NCI-H345 treated with DMSO at 0.1 percent for 48 hours (cell line): Measurements from ENCODE around the gene C2CD4C.
"Not testable (repeated sequence)": the region's sequence is repeated elsewhere in the genome, so short reads cannot be mapped to it uniquely, and the experiment has no call there.

Source experiments
- DNase-seq: peaks from one replicate; lab custom pipeline; 2025; ENCODE audit not compliant: unreplicated experiment; lab: John Stamatoyannopoulos, UW

Gene C2CD4C

DNA sequence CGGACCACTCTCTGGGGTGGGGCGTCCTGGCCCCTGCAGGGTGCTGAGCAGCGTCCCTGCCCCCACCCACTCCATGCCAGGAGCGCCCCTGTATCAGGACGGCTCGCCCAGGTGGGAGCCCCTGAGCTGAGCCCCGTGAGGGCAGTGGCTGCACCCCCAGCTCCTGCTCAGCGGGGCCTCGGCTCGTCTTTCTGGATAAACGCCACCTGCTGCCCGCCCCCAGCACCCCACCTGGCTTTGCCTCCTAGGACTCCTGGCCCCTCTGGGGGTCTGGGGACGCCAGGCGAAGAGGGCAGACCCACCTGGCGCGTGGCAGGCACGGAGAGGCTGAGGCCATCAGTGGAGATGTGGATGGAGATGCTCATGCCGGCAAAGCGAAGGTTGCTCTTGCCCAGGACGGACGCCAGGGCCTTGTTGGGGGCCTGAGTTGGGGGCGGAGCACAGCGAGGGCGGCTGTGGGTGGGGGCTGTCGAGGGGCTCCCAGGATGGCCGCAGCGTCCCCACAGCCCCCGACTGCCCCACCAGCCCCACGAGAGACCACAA is 29.5 kb upstream of the C2CD4C start:
- DNase-seq: no peak

DNA sequence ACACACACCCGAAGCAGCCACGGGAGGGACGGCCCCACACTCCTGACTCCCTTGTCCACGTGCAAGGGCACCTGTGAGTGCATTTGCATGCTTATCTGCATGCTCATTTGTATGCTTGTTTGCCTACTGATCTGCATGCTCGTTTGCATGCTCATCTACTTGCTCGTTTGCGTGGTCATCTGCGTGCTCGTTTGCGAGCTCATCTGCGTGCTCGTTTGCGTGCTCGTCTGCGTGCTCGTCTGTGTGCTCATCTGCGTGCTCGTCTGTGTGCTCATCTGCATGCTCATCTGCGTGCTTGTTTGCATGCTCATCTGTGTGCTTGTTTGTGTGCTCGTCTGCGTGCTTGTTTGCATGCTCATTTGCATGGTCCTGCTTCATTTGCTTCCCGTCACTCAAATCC is 28.1 kb upstream of the C2CD4C start:
- DNase-seq: no peak

DNA sequence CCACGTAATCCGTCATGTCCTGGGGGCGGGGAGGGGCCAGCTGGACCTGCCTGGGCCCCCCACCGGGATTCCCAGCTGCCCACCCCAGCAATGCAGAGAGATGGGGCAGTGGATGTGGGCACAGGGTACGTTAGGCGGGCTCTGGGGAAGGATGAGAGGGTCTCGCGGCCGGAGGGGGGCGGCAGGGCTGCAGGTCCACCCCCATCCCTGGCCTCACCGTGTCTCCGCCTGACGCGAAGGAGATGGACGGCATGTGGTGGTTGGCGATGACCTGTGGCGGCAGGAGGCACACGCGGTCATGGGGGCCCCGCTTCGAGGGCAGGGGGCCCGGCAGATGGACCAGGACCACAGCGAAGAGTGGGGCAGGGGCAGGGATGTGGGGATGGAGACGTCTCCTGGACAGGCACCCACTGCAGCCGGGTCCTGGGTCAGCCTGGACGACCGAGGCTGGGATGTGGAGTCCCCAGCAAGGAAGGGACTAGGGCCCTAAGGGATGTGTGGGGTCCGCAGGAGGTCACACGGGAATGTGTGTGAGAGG is 27.5 kb upstream of the C2CD4C start:
- no peak for DNase-seq

DNA sequence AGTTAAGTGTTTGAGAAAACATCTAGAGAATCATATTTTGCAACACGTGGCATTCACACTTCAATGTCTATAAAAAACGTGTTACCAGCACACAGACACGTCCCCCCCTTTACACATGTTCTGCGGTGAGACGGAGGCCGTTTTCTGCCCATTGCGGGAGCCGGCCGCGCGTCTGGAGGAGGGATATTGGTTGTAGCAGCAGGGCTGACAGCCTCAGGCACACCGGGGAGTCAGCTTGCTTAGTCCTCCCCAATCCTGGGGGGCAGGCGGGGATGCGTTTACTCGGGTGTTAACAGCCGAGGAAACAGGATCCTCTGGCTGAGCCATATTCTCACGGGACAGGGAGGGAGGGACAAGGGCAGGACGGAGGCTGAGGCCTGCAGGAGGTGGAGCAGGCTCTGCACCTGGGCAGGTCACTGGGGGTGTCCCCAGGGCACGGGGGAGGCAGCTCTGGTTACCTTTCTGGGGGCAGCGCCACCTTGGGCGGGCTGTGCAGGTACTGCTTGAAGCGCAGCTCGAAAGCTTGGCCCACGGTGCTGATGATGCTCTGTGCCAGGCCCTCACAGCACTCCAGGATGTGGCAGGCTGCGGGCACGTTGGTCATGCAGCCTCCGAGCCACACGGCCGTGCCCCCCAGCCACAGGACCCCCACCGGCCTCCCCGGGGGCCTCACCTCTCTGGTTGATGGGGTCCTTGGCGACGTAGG is 26.9 kb upstream of the C2CD4C start:
- no peak for DNase-seq

DNA sequence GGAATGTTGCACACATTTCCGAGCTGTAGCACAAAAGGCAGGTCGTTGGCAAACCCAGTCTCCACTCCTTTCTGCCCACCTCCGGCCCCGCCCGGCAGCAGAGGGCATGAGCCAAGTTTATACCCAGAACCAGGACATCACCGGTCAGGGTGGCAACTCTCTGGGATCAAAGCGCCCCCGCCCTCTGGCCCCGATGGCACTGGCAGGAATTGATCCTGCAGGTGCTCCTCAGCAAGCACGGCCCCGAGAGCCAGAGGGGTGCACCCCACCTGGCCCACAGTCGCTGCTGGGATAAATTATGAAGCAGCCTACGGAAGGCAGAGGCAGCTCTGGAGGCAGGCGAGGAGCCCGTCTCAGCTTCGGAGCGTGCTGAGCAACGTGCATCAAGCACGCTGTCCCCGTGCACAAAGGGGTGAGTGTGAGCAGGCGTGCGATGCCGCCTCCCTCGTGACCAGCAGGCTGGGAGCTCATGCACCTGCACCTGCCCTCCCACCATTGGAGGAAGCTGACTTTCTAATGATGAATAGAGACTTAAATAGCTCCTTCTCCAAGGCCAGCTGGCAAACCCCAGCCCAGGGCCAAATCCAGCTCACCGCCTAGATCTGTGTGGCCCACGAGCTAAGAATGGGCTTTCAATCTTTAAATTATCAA is 26.2 kb upstream of the C2CD4C start:
- DNase-seq: no peak

DNA sequence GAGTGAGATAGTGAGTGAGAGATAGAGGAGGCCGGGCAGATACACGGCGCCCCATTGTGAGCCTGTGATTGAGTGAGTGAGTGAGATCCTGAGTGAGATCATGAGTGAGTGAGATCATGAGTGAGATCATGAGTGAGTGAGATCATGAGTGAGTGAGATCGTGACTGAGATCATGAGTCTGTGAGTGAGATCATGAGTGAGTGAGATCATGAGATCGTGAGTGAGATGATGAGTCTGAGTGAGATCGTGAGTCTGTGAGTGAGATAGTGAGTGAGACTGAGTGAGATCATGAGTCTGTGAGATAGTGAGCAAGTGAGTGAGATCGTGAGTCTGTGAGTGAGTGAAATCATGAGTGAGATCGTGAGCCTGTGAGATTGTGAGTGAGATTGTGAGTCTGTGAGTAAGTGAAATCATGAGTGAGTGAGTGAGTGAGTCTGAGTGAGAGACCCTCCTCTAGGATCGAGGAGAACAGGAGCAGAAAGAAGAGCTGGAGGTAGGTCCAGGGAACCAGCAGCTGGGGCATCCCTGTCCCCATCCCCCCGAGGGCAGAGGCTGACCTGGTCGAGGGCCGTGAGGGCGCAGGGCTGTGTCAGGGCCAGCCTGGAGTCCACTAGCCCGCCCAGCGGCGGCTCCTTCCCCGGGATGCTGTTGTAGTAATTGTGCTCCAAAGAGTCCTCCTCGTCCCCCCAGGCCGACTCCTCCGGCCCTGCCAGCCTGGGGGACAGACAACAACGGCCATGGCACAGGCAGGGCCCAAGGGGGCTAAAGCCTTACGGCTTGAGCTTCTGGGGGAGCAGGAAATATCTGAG is 25.4 kb upstream of the C2CD4C start:
- no peak for DNase-seq

DNA sequence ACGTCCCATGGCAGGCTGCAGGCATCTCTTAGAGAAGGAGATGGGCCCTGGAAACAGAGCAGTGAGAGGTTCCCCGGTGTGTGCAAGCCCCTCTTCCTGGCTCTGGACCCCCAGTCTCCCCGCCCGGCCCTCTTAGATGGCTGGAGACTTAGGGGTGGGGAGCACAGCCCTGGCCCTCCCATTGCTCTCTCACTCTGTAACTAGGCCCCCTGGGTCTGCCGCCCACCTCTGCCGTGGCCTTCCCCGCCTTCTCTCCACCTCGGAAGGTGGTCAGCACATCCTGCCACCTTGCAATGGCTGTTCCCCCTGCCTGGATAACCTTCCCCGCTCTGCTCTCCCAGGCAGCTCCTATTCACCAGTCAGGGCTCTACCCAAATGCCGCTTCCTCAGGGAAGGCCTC is 21.8 kb upstream of the C2CD4C start:
- DNase-seq: no peak

DNA sequence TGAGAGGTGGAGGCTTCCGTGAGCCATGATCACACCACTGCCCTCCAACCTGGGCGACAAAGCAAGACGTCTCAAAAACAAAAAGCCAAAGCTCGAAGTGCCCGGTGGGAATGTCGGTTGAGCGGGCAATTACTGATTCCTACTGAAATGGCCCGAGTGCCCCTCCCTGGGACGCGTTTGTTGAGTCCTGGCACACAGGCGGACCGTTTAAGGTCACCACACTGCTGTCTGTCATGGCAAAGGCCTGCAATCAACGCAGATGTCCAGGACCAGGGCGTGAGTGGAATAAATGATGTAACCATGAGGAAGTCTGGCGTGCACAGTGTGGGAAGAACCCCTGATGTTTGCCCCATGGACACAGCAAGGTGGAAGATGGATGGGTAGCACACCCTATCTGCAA is 19.2 kb upstream of the C2CD4C start:
- DNase-seq: no peak

DNA sequence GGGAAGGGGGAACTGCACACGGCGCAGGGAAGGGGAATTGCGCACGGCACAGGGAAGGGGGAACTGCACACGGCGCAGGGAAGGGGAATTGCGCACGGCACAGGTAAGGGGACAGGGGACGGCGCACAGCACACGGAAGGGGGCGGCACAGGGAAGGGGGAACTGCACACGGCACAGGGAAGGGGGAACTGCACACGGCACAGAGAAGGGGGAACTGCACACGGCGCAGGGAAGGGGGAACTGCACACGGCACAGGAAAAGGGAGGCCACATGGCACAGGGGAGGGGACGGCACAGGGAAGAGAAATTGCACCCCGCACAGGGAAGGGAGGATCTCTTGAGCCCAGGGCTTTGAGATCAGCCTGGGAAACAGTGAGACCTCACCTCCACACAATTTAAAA is 18.7 kb upstream of the C2CD4C start:
- not testable (repeated sequence) for DNase-seq

DNA sequence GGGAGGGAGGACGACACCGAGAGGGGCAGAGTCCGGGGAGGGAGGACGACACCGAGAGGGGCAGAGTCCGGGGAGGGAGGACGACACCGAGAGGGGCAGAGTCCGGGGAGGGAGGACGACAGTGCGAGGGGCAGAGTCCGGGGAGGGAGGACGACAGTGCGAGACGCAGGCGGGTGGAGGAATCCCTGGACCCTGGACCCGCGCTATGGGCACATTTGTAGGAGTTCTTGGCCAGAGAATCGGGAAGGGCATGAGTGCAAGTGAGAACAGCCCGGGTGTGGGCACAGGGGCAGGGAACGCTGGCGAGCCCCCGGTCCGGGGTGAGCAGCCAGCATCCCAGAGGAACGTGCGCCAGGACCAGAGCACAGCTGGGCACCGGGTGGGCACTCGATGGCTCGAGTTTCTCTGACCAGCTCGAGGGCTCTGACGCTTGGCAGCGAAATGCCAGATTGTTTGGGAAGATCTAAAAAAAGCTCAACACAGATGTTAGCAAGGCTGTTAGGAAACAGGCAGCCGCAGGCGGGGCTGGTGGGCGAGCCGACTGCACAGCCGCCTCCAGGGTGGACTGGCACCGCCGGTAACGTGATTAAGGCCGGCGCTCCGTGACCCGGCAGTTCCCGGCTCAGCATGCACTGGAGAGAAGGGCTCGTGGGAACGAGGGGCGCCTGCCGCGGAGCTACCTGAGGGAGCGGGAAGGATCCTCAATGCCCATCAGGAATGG is 17.9 kb upstream of the C2CD4C start:
- no peak for DNase-seq

DNA sequence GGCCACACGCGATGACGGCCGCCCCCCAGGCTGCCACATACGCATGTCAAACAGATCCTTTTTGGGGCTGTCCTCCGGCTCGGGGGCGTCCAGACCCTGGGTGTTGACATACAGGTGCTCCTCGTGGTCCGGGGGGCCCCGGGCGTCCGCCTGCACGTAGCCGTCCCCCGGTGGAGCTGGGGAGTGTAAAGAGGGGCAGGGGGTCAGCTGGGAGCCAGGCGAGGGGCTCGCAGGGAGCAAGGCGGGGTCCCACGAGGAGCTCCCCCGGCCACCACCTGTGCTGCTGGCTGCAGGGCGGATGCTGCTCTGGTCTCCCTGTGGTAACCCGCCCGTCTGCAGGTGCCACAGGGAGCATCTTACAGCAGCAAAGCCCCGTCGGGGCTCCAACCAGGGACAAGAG is 16.1 kb upstream of the C2CD4C start:
- DNase-seq: no peak

DNA sequence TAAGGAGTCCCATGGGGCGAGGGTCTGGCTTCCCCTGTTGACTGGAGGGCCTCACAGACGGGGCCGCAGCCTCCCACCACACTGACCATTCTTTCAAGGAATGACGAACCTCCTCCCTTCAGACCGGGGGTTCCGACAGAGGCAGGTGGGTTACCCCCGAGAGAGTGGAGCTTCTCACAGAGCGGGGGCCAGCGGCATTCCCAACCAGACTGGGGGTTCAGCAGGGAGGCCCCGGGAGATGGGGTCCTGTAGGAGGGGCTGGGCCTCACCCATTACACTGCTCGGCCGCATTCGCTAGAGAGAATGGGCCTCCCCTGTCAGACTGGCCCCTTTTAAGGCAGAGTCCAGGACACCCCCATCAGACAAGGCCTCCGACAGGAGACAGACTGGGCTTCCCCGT is 15.6 kb upstream of the C2CD4C start:
- no peak for DNase-seq

DNA sequence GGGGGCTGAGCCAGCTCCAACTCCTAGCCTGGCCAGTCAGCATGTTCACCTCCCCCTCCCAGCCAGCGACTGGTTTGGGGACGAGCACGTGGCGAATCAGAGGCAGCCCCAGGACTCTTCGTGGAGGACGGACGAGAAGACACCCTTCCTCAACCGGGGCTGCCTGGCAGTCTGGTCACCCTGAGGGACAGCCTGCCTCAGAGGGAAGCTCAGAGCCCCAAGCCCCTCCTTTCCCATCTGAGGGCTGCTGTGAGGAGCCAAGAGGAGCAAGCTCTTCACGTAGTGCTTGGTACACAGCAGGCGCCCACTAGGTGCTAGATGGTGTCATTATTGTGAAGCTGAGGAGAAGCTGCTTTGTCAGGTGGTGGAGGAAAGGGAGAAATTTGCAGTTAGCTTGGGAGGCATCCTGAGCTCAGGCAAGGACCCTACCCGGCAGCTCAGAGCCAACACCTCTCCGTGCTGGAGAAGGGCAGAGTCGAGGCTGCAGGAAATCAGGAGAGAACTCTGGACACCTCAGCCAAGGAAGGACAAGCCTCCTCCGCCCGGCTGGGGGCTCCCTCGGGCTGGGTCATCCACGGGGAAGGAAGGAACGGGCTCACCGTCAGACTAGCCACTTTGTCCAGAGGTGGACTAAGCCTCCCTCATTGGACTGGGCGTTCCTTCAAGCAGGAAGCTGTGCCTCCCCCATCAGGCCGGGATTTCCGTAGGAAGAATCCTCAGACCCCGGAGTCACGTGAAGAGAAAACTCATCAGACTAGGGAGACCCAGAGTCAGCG is 14.9 kb upstream of the C2CD4C start:
- no peak for DNase-seq

DNA sequence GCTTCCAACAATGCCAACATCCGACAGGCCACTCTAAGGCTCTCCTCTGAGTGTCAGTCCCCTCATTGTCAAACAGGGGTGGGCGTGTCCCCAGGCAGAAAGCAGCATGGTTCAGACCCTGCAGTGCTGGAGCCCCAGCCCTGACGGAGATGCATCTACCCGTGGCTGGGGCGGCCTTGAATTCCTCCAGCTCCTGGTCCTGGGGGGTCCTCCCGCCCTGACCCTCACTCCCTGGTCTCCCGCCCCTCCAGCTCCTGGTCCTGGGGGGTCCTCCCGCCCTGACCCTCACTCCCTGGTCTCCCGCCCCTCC is 13.9 kb upstream of the C2CD4C start:
- not testable (repeated sequence) for DNase-seq

DNA sequence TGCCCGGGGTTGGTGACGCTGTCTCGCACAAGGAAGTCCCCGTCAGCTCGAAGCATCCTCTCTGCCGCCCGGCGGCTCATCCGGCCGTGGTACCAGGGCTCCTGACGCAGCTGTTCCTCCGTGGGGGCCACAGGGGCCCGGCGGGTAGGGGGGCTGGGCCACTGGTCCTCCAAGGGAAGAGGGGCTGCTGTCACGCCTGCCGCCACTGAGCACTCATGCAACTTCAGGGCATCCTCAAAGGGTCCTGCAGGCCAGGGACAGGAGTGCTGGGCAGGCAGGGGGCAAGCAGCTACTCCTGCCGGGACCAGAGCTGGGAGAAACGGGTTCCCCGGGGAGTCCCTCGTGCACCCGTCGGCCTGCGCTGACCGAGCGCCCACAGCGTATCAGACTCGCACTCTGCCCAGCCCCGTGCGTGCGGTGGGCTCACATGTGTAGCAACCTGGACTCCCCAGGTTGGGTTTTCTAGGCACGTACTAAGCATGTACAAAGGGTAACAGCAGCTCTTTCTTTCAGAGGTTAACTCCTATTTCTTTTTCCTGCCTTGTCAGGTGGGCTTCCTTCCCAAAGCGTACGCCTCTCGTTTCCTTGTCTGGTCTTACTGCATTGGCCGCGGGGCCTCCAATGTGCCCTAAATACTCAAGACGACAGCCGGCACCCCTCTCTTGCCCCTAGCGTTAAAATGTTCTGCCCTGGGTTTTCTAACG is 13.4 kb upstream of the C2CD4C start:
- no peak for DNase-seq

DNA sequence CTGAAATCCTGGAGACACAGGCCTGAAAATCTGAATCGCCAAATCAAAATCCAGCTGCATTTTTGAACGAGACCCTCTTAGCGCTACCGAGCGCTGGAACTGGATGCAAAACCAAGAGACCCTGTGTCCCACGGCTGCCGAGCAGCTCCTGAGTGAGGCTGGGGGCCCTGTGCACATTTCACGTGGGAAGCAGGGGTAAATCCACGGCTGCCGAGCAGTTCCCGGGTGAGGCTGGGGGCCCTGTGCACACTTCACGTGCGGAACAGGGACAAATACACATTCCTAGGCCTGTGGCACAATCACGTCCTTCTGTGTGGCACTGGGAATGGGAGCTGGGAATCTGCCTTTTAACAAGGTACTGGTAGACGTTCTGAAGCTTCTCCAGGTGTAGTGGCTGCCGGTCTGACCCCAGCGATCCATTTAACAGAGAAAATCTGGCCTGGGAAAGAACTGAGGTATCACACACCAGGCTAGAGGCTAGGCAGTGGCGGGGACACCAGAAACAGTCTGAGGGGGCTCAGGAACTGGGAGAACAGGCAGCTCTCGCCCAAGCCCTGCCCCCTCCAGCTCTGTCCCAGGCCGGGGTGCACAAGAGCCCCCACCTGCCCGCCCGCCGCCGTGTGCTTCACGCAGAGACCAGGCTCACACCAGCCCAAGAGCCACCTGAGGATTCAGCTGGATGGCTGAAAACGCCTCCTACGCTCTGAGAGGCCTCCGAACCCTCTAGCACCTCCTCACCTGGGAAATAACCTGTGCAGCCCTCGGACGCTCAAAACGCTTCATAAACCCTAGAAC is 11.0 kb upstream of the C2CD4C start:
- no peak for DNase-seq

DNA sequence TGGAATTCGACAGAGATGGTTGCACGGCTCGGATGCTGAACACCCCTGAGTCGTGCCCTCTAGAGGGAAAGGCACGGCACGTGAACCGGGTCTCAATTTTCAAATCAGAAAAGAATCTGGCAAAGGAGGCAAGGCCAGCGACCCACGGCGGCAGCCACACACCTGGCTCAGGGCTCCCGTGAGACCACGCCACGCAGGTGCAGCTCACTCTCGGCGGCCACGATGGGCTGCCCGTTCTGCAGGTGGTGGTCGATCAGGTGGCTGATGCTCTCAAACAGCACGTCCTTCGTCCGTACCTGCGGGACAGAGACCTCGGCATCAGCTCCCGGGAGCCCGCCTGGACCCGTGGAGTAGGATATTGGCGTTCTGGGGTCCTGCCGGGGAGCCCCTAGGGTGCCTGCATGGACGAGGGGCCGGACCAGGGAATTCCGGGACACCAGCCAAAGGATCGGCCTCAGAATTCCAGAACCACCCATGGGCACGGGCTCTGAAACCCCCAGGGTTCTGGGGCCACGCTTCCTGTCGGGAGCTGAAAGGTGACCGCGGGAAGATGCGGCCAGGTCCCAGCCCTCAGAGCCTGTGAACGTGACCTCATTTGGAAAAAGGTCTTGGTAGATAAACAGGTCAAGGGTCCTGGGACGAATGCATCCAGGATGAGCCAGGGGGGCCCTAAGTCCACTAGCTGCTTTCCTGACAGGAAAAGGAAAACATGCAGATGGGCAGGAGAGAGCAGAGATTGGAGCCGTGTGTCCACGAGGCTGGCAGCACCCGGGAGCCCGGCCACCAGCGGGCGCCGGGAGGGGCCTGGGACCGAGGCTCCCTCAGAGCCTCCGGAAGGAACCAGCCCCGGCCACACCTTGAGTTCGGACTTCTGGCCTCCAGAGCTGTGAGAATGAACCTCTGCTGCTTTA is 10.1 kb upstream of the C2CD4C start:
- DNase-seq: no peak

DNA sequence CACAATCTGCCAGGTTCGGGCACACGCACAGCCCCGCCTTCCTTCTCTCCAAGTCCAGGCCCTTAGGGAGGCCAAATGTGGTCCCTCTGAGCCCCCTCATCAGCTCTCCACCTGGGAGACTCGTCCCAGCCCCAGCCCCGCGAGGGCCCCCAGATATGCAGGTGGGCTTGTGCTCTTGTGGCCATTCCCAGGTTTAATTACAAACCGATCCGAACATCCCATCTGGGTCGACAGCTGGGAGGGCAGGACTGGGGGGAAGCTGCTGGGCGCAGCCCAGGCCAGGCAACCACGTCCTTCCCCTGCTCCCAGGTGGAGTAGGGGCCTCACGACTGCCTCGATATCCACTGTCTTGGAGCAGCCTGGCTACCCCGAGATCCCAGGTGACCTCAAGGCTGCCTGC is 7.5 kb upstream of the C2CD4C start:
- no peak for DNase-seq
